Measurements from ENCODE around the gene DPYSL3.

DPYSL3 gene

GRCh38 chr5:147467973-147468508 lies 41.8 kb downstream of the DPYSL3 start:
- no peak overlapping the region for H3K4me3 ChIP-seq (ENCODE audit: insufficient read length, low read depth)
- no peaks in the 10 kb centered on the region for H3K27me3 ChIP-seq (ENCODE audit: insufficient read depth, insufficient read length)
- TF ChIP-seq ZNF274 (IDR thresholded peaks at IDR 0.05; ENCODE audit: low read depth, low read length) (no peak), YY1 (IDR thresholded peaks at IDR 0.05; ENCODE audit: insufficient read depth, insufficient read length) (no peak), SUZ12 (IDR thresholded peaks at IDR 0.05; ENCODE audit: extremely low read depth, insufficient read depth, insufficient read length) (no peak)
- no peak overlapping the region for H3K9ac ChIP-seq (ENCODE audit: insufficient read length, low read depth)
- no peaks in the 10 kb centered on the region for H3K36me3 ChIP-seq (ENCODE audit: insufficient read depth, insufficient read length, low read length)
- no peak for DNase-seq (ENCODE audit: low read depth, low spot score)
- no peaks in the 10 kb centered on the region for H3K4me1 ChIP-seq (ENCODE audit: insufficient read depth, insufficient read length)
- H3K9me3 ChIP-seq (ENCODE audit: insufficient read depth, low read length): no peaks in the 10 kb centered on the region

- H3K27me3 ChIP-seq (ENCODE audit: insufficient read depth, insufficient read length): no peaks in the 10 kb centered on the region
- no peak overlapping the region for H3K9ac ChIP-seq (ENCODE audit: insufficient read length, low read depth)
- H3K36me3 ChIP-seq (ENCODE audit: insufficient read depth, insufficient read length, low read length): no peaks in the 10 kb centered on the region
- no peak overlapping the region for H3K4me3 ChIP-seq (ENCODE audit: insufficient read length, low read depth)
- TF ChIP-seq YY1 (IDR thresholded peaks at IDR 0.05; ENCODE audit: insufficient read depth, insufficient read length) (no peak), SUZ12 (IDR thresholded peaks at IDR 0.05; ENCODE audit: extremely low read depth, insufficient read depth, insufficient read length) (no peak), ZNF274 (IDR thresholded peaks at IDR 0.05; ENCODE audit: low read depth, low read length) (no peak)
- H3K4me1 ChIP-seq (ENCODE audit: insufficient read depth, insufficient read length): no peaks in the 10 kb centered on the region
- no peak for DNase-seq (ENCODE audit: low read depth, low spot score)
- H3K9me3 ChIP-seq (ENCODE audit: insufficient read depth, low read length): no peaks in the 10 kb centered on the region
Observed at GRCh38 chr5:147466360-147466980, 43.4 kb downstream of the DPYSL3 start.

DNA sequence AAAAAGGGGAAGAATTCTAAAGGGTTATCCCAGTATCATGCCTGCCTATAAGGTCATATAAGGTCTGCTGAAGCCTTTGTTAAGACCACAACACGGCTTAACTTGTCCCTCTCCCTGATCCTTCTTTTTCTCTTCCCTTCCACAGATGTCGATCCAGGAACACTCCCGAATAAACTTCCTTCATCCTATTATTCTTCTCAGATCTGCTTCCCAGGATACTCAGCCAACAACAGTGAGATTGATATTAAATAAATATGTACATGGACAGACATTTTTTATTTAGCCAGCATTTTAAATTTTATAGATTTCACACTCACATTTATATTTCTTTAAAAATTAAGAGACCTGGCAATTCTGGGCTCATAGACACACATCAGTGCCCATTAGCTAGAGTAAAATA lies 44.1 kb downstream of the DPYSL3 start:
- no peaks in the 10 kb centered on the region for H3K4me1 ChIP-seq (ENCODE audit: insufficient read depth, insufficient read length)
- TF ChIP-seq ZNF274 (IDR thresholded peaks at IDR 0.05; ENCODE audit: low read depth, low read length): no peak
- TF ChIP-seq SUZ12 (IDR thresholded peaks at IDR 0.05; ENCODE audit: extremely low read depth, insufficient read depth, insufficient read length): no peak
- TF ChIP-seq YY1 (IDR thresholded peaks at IDR 0.05; ENCODE audit: insufficient read depth, insufficient read length): no peak
- no peak overlapping the region for H3K9ac ChIP-seq (ENCODE audit: insufficient read length, low read depth)
- no peaks in the 10 kb centered on the region for H3K27me3 ChIP-seq (ENCODE audit: insufficient read depth, insufficient read length)
- no peaks in the 10 kb centered on the region for H3K9me3 ChIP-seq (ENCODE audit: insufficient read depth, low read length)
- no peaks in the 10 kb centered on the region for H3K36me3 ChIP-seq (ENCODE audit: insufficient read depth, insufficient read length, low read length)
- H3K4me3 ChIP-seq (ENCODE audit: insufficient read length, low read depth): no peak overlapping the region
- no peak for DNase-seq (ENCODE audit: low read depth, low spot score)

GRCh38 chr5:147464211-147464610 lies 45.7 kb downstream of the DPYSL3 start:
- H3K36me3 ChIP-seq (ENCODE audit: insufficient read depth, insufficient read length, low read length): no peaks in the 10 kb centered on the region
- TF ChIP-seq YY1 (IDR thresholded peaks at IDR 0.05; ENCODE audit: insufficient read depth, insufficient read length) (no peak), ZNF274 (IDR thresholded peaks at IDR 0.05; ENCODE audit: low read depth, low read length) (no peak), SUZ12 (IDR thresholded peaks at IDR 0.05; ENCODE audit: extremely low read depth, insufficient read depth, insufficient read length) (no peak)
- H3K27me3 ChIP-seq (ENCODE audit: insufficient read depth, insufficient read length): no peaks in the 10 kb centered on the region
- H3K9me3 ChIP-seq (ENCODE audit: insufficient read depth, low read length): no peaks in the 10 kb centered on the region
- H3K4me1 ChIP-seq (ENCODE audit: insufficient read depth, insufficient read length): no peaks in the 10 kb centered on the region
- H3K9ac ChIP-seq (ENCODE audit: insufficient read length, low read depth): no peak overlapping the region
- H3K4me3 ChIP-seq (ENCODE audit: insufficient read length, low read depth): no peak overlapping the region
- DNase-seq (ENCODE audit: low read depth, low spot score): no peak

GRCh38 chr5:147461915-147462314 lies 48.0 kb downstream of the DPYSL3 start:
- no peak for TF ChIP-seq YY1 (IDR thresholded peaks at IDR 0.05; ENCODE audit: insufficient read depth, insufficient read length)
- no peak for TF ChIP-seq SUZ12 (IDR thresholded peaks at IDR 0.05; ENCODE audit: extremely low read depth, insufficient read depth, insufficient read length)
- no peak for TF ChIP-seq ZNF274 (IDR thresholded peaks at IDR 0.05; ENCODE audit: low read depth, low read length)
- H3K9ac ChIP-seq (ENCODE audit: insufficient read length, low read depth): no peak overlapping the region
- H3K27me3 ChIP-seq (ENCODE audit: insufficient read depth, insufficient read length): no peaks in the 10 kb centered on the region
- no peak overlapping the region for H3K4me3 ChIP-seq (ENCODE audit: insufficient read length, low read depth)
- no peaks in the 10 kb centered on the region for H3K4me1 ChIP-seq (ENCODE audit: insufficient read depth, insufficient read length)
- H3K36me3 ChIP-seq (ENCODE audit: insufficient read depth, insufficient read length, low read length): no peaks in the 10 kb centered on the region
- DNase-seq (ENCODE audit: low read depth, low spot score): no peak
- H3K9me3 ChIP-seq (ENCODE audit: insufficient read depth, low read length): no peaks in the 10 kb centered on the region

GRCh38 chr5:147460380-147460779 lies 49.5 kb downstream of the DPYSL3 start:
- Histone ChIP-seq H3K36me3 (ENCODE audit: insufficient read depth, insufficient read length, low read length) (no peaks in the 10 kb centered on the region), H3K9ac (ENCODE audit: insufficient read length, low read depth) (no peak overlapping the region), H3K27me3 (ENCODE audit: insufficient read depth, insufficient read length) (no peaks in the 10 kb centered on the region), H3K4me3 (ENCODE audit: insufficient read length, low read depth) (no peak overlapping the region), H3K9me3 (ENCODE audit: insufficient read depth, low read length) (no peaks in the 10 kb centered on the region), H3K4me1 (ENCODE audit: insufficient read depth, insufficient read length) (no peaks in the 10 kb centered on the region)
- TF ChIP-seq SUZ12 (IDR thresholded peaks at IDR 0.05; ENCODE audit: extremely low read depth, insufficient read depth, insufficient read length) (no peak), ZNF274 (IDR thresholded peaks at IDR 0.05; ENCODE audit: low read depth, low read length) (no peak), YY1 (IDR thresholded peaks at IDR 0.05; ENCODE audit: insufficient read depth, insufficient read length) (no peak)
- no peak for DNase-seq (ENCODE audit: low read depth, low spot score)

GRCh38 chr5:147458581-147458980 lies 51.3 kb downstream of the DPYSL3 start:
- Histone ChIP-seq H3K27me3 (ENCODE audit: insufficient read depth, insufficient read length) (no peaks in the 10 kb centered on the region), H3K4me1 (ENCODE audit: insufficient read depth, insufficient read length) (no peaks in the 10 kb centered on the region)
- TF ChIP-seq ZNF274 (IDR thresholded peaks at IDR 0.05; ENCODE audit: low read depth, low read length) (no peak), SUZ12 (IDR thresholded peaks at IDR 0.05; ENCODE audit: extremely low read depth, insufficient read depth, insufficient read length) (no peak), YY1 (IDR thresholded peaks at IDR 0.05; ENCODE audit: insufficient read depth, insufficient read length) (no peak)

More at GRCh38 chr5:147458581-147458980, 51.3 kb downstream of the DPYSL3 start:
- no peak for DNase-seq (ENCODE audit: low read depth, low spot score)
- Histone ChIP-seq H3K4me3 (ENCODE audit: insufficient read length, low read depth) (no peak overlapping the region), H3K36me3 (ENCODE audit: insufficient read depth, insufficient read length, low read length) (no peaks in the 10 kb centered on the region), H3K9ac (ENCODE audit: insufficient read length, low read depth) (no peak overlapping the region), H3K9me3 (ENCODE audit: insufficient read depth, low read length) (no peaks in the 10 kb centered on the region)
